Activated naive CD8-positive, alpha-beta T cell (primary cell): ENCODE measurements around the gene PECR.
A peak's percentile ranks its signal among the peaks of the same experiment; 100 is the strongest.

Experiments
- H3K27ac Mint-ChIP-seq: one replicate; pipeline ENCODE4 v1.8.0; 2021; ENCODE audit warnings: mixed read lengths
- H3K27me3 Mint-ChIP-seq: one replicate; pipeline ENCODE4 v1.8.0; 2021; ENCODE audit warnings: mixed read lengths
- H3K36me3 Mint-ChIP-seq: one replicate; pipeline ENCODE4 v1.8.0; 2021; ENCODE audit warnings: mixed read lengths
- H3K4me1 Mint-ChIP-seq: one replicate; pipeline ENCODE4 v1.8.0; 2021; ENCODE audit warnings: low read depth, mixed read lengths
- H3K4me3 Mint-ChIP-seq: one replicate; pipeline ENCODE4 v1.8.0; 2021; ENCODE audit warnings: mild to moderate bottlenecking, mixed read lengths
- H3K9me3 Mint-ChIP-seq: one replicate; pipeline ENCODE4 v1.8.0; 2021; ENCODE audit warnings: low read depth, mixed read lengths

The PECR gene

GRCh38 chr2:216110620-216111019, 29.0 kb upstream of the PECR start:
- Mint-ChIP-seq H3K9me3 (no peaks in the 10 kb centered on the region), H3K4me1 (peaks cover 63% of the 10 kb centered on the region), H3K27me3 (no peaks in the 10 kb centered on the region), H3K27ac (peak overlapping the region; percentile 100), H3K36me3 (peaks cover 17% of the 10 kb centered on the region), H3K4me3 (peak overlapping the region; percentile 100)

- peaks cover 58% of the 10 kb centered on the region for H3K4me1 Mint-ChIP-seq
- H3K36me3 Mint-ChIP-seq, result peaks cover 15% of the 10 kb centered on the region
- H3K9me3 Mint-ChIP-seq, result no peaks in the 10 kb centered on the region
- peak overlapping the region; percentile 100 for H3K4me3 Mint-ChIP-seq
- H3K27ac Mint-ChIP-seq, result peak overlapping the region; percentile 100
- H3K27me3 Mint-ChIP-seq, result no peaks in the 10 kb centered on the region
These were observed 28.5 kb upstream of the PECR start for GRCh38 chr2:216109962-216110614.

GRCh38 chr2:216108967-216109921, 27.6 kb upstream of the PECR start, which contains the start of gene XRCC5:
TSS of gene XRCC5 (plus strand) at chr2:216109348. CDS start at chr2:216109437, 89 bp downstream.
- H3K27ac Mint-ChIP-seq, result peak within 1 kb of the TSS; percentile 100
- H3K36me3 Mint-ChIP-seq, result peaks cover 13% of the 10 kb centered on the region
- peaks cover 49% of the 10 kb centered on the region for H3K4me1 Mint-ChIP-seq
- H3K4me3 Mint-ChIP-seq, result peak within 1 kb of the TSS; percentile 100
- no peaks in the 10 kb centered on the region for H3K9me3 Mint-ChIP-seq
- no peaks in the 10 kb centered on the region for H3K27me3 Mint-ChIP-seq

- H3K36me3 Mint-ChIP-seq, result peaks cover 13% of the 10 kb centered on the region
- no peaks in the 10 kb centered on the region for H3K27me3 Mint-ChIP-seq
- H3K4me3 Mint-ChIP-seq, result peak overlapping the region; percentile 100
- H3K4me1 Mint-ChIP-seq, result peaks cover 41% of the 10 kb centered on the region
- no peaks in the 10 kb centered on the region for H3K9me3 Mint-ChIP-seq
- H3K27ac Mint-ChIP-seq, result peak overlapping the region; percentile 100
These were observed 26.8 kb upstream of the PECR start for GRCh38 chr2:216108310-216108966.

- Mint-ChIP-seq H3K4me1 (peaks cover 35% of the 10 kb centered on the region), H3K36me3 (peaks cover 10% of the 10 kb centered on the region), H3K4me3 (peak overlapping the region; percentile 2), H3K27ac (peak overlapping the region; percentile 66), H3K27me3 (no peaks in the 10 kb centered on the region), H3K9me3 (no peaks in the 10 kb centered on the region)
These were observed 26.2 kb upstream of the PECR start for GRCh38 chr2:216107760-216108159.

GRCh38 chr2:216107320-216107719, 25.7 kb upstream of the PECR start:
- Mint-ChIP-seq H3K27me3 (no peaks in the 10 kb centered on the region), H3K4me1 (peaks cover 30% of the 10 kb centered on the region), H3K36me3 (peaks cover 10% of the 10 kb centered on the region), H3K9me3 (no peaks in the 10 kb centered on the region), H3K4me3 (no peak overlapping the region), H3K27ac (peak overlapping the region; percentile 66)

GRCh38 chr2:216104691-216105090, 23.1 kb upstream of the PECR start:
- Mint-ChIP-seq H3K9me3 (no peaks in the 10 kb centered on the region), H3K4me3 (no peak overlapping the region), H3K27me3 (no peaks in the 10 kb centered on the region), H3K4me1 (peaks cover 8% of the 10 kb centered on the region), H3K36me3 (peaks cover 10% of the 10 kb centered on the region), H3K27ac (no peak overlapping the region)

- no peak overlapping the region for H3K4me3 Mint-ChIP-seq
- no peaks in the 10 kb centered on the region for H3K27me3 Mint-ChIP-seq
- H3K4me1 Mint-ChIP-seq, result peaks cover 1% of the 10 kb centered on the region
- no peak overlapping the region for H3K27ac Mint-ChIP-seq
- no peaks in the 10 kb centered on the region for H3K9me3 Mint-ChIP-seq
- peaks cover 8% of the 10 kb centered on the region for H3K36me3 Mint-ChIP-seq
These were observed 21.6 kb upstream of the PECR start for GRCh38 chr2:216103213-216103612.

GRCh38 chr2:216101109-216101508, 19.5 kb upstream of the PECR start:
- Mint-ChIP-seq H3K4me1 (no peaks in the 10 kb centered on the region), H3K4me3 (no peak overlapping the region), H3K27me3 (no peaks in the 10 kb centered on the region), H3K36me3 (peaks cover 8% of the 10 kb centered on the region), H3K9me3 (no peaks in the 10 kb centered on the region), H3K27ac (no peak overlapping the region)

- no peak overlapping the region for H3K27ac Mint-ChIP-seq
- no peaks in the 10 kb centered on the region for H3K9me3 Mint-ChIP-seq
- peaks cover 12% of the 10 kb centered on the region for H3K36me3 Mint-ChIP-seq
- H3K4me1 Mint-ChIP-seq, result no peaks in the 10 kb centered on the region
- H3K27me3 Mint-ChIP-seq, result no peaks in the 10 kb centered on the region
- H3K4me3 Mint-ChIP-seq, result no peak overlapping the region
These were observed 17.1 kb upstream of the PECR start for GRCh38 chr2:216098421-216099334.

- Mint-ChIP-seq H3K4me1 (peaks cover 15% of the 10 kb centered on the region), H3K9me3 (no peaks in the 10 kb centered on the region), H3K27ac (no peak overlapping the region), H3K36me3 (peaks cover 8% of the 10 kb centered on the region), H3K27me3 (no peaks in the 10 kb centered on the region), H3K4me3 (no peak overlapping the region)
These were observed 13.1 kb upstream of the PECR start for GRCh38 chr2:216094701-216095100.

- H3K4me3 Mint-ChIP-seq, result no peak overlapping the region
These were observed 11.0 kb upstream of the PECR start for GRCh38 chr2:216092646-216093045.

GRCh38 chr2:216090369-216090786, 8.8 kb upstream of the PECR start:
- peaks cover 7% of the 10 kb centered on the region for H3K36me3 Mint-ChIP-seq
- peaks cover 29% of the 10 kb centered on the region for H3K4me1 Mint-ChIP-seq
- no peak overlapping the region for H3K4me3 Mint-ChIP-seq
- H3K9me3 Mint-ChIP-seq, result no peaks in the 10 kb centered on the region
- H3K27ac Mint-ChIP-seq, result peak overlapping the region; percentile 69
- H3K27me3 Mint-ChIP-seq, result no peaks in the 10 kb centered on the region

More at GRCh38 chr2:216092646-216093045, 11.0 kb upstream of the PECR start:
- H3K27me3 Mint-ChIP-seq, result no peaks in the 10 kb centered on the region
- H3K36me3 Mint-ChIP-seq, result peaks cover 12% of the 10 kb centered on the region
- H3K9me3 Mint-ChIP-seq, result no peaks in the 10 kb centered on the region
- H3K27ac Mint-ChIP-seq, result no peak overlapping the region
- peaks cover 15% of the 10 kb centered on the region for H3K4me1 Mint-ChIP-seq
